Activated naive CD4-positive, alpha-beta T cell treated with anti-CD3 and anti-CD28 coated beads, Interleukin-2, amount 50 U/mL, for 72 hours (primary cell): Measurements from ENCODE around the gene OCA2. TPM values are rescaled to one million over a fixed set of nuclear protein-coding genes. Genes with fewer than 3 reads are reported as not detected.
"Not testable (repeated sequence)": the region's sequence is repeated elsewhere in the genome, so short reads cannot be mapped to it uniquely, and the experiment has no call there.

Source experiments
- ATAC-seq, 2 donors: fragments of 150-1000 bp; cut with Tn5 transposase; 2 replicates each; pipeline ENCODE4 v1.10.0; 2021; ENCODE audit warnings: mild to moderate bottlenecking in 2 of 2, moderate library complexity in 2 of 2
- DNase-seq, 2 donors: peaks; one replicate each; pipeline ENCODE4 v3.0.0; 2021 to 2022; ENCODE audit warnings: low spot score in 2 of 2
- H3K27ac Mint-ChIP-seq, 2 donors: one replicate each; pipeline ENCODE4 v1.8.0; 2022; ENCODE audit warnings: mild to moderate bottlenecking in 2 of 2, mixed read lengths in 2 of 2
- H3K36me3 Mint-ChIP-seq, 2 donors: one replicate each; pipeline ENCODE4 v1.8.0; 2022; ENCODE audit warnings: mixed read lengths in 2 of 2
- H3K9me3 Mint-ChIP-seq, 2 donors: one replicate each; pipeline ENCODE4 v1.8.0; 2022; ENCODE audit warnings: mixed read lengths in 2 of 2
- total RNA-seq, 2 donors: library from RNA; stranded (reverse); gene quantifications; one replicate each; pipeline ENCODE4 v1.2.3, GENCODE V29; 2022

OCA2 gene
- not detected for total RNA-seq

DNA sequence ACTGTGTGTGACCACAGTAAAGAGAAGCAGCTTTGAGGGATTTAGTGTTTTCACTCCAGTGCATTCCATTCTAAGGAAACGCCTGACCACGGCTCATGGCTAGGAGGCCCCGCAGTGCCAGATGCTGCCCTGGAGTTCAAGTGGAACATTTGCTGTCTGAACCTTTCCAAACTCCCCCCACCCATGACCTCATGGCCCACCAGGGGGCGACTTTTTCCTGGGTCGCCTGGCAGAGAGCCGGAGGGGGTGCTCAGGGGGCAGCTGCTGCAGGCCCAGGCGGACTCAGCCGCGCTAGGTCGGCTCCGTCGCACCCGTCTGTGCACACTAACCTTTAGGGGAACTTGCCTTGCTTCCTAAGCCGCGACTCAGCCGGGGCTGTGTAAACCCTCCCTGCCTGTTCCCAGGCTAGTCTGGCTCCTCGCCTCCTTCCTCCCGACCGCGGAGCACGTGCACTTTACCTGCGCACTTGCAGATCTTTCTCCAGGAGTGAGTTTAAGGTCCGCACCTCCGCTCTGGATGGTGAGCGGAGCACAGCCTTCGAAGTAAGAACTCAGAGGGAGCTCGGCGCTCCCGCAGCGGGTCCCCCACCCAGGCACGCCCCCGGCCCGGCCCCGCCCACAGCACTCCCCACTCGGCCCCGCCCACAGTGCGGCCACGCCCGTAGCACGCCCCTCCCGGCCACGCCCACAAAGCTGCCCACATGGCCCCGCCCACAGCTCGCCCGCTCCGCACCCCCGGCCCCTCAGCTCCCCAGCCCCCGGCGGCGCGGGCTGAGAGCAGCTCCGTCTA lies at the start of gene OCA2:
Gene OCA2, minus strand, starts transcription at position 550 of the 789 bp plus-strand sequence. CDS start 17,441 bp downstream, outside the sequence.
- Mint-ChIP-seq H3K9me3 (no peaks in the 10 kb centered on the region), H3K36me3 (peaks cover 0 to 24% of the 10 kb centered on the region in 2 donors), H3K27ac (no peak within 1 kb of the TSS)
- peak in 1 of 2 donors; percentile 29 for ATAC-seq
- peak in 1 of 2 donors; percentile 66 for DNase-seq

DNA sequence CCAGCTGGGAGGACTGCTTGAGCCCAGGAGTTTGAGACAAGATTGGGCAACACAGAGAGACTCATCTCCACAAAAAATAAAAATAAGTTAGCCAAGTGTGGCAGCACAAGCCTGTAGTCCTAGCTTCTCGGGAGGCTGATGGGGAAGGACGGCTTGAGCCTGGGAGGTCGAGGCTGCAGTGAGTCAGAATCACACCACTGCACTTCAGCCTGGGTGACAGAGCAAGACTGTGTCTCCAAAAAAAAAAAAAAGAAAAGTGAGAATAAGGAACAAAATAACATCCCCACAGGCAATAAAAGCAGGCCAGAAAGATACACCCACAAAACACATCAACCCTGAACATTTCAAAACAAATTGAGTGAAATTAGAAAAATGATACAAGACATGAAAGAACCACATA lies 48.7 kb upstream of the OCA2 start:
- DNase-seq (no peak), ATAC-seq (no peak)
- Mint-ChIP-seq H3K27ac (peak overlapping the region in 1 of 2 donors; percentile 79), H3K9me3 (peaks cover 17 to 20% of the 10 kb centered on the region in 2 donors), H3K36me3 (peaks cover 28 to 62% of the 10 kb centered on the region in 2 donors)

DNA sequence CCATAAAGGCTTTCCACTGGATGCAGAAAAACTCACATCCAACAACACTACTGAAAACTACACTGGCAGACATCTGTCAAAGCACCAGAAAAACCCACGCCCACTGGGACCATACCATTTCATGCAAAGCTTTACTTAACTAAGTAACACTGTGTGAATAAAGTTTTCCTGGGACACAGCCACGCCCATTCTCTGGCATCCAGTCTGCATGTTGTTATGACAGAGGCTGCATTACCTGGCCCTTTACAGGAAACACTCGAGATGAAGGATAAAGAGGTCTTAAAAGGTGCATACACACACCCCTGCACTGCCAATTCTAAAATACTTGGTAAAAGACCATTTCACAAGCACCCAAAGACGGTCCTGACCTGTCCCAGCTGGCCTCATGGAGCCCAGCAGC lies 46.3 kb upstream of the OCA2 start:
- not testable (repeated sequence) for ATAC-seq, H3K27ac Mint-ChIP-seq, DNase-seq
- H3K36me3 Mint-ChIP-seq, result peaks cover 19 to 58% of the 10 kb centered on the region in 2 donors
- H3K9me3 Mint-ChIP-seq, result peaks cover 14 to 18% of the 10 kb centered on the region in 2 donors

- Mint-ChIP-seq H3K27ac (no peak overlapping the region), H3K36me3 (peaks cover 12 to 27% of the 10 kb centered on the region in 2 donors), H3K9me3 (no peaks in the 10 kb centered on the region)
- ATAC-seq (no peak), DNase-seq (no peak)
Observed at GRCh38 chr15:28140062-28140461, 40.9 kb upstream of the OCA2 start.

GRCh38 chr15:28137408-28138039 lies 38.4 kb upstream of the OCA2 start:
- not testable (repeated sequence) for ATAC-seq, H3K9me3 Mint-ChIP-seq, DNase-seq, H3K27ac Mint-ChIP-seq
- peaks cover 14 to 15% of the 10 kb centered on the region in 2 donors for H3K36me3 Mint-ChIP-seq

GRCh38 chr15:28136236-28136904 lies 37.3 kb upstream of the OCA2 start:
- not testable (repeated sequence) for DNase-seq, H3K9me3 Mint-ChIP-seq
- peaks cover 10 to 15% of the 10 kb centered on the region in 2 donors for H3K36me3 Mint-ChIP-seq
- peak; percentile 48 to 51 for ATAC-seq
- H3K27ac Mint-ChIP-seq, result peak overlapping the region in 1 of 2 donors; percentile 61

DNA sequence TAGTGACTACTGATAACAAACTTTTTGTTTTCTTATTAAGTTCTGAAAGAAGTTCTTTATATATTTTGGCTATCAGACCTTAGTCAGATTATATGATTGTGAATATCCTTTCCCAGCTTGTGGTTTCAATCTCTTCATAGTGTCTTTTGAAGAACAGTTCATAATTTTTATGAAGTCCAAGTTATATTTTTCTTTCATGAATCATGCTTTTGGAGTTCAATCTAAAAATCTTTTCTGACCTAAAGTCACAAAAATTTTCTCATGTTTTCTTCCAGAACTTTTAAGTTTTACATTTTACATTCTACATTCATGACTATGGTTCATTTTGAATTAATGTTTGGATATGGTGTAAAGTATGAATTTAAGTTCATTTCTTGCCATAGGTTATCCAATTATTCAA lies 34.2 kb upstream of the OCA2 start:
- ATAC-seq (no peak), DNase-seq (no peak)
- Mint-ChIP-seq H3K9me3 (no peaks in the 10 kb centered on the region), H3K36me3 (peaks cover 4 to 15% of the 10 kb centered on the region in 2 donors), H3K27ac (peak overlapping the region in 1 of 2 donors; percentile 16)

DNA sequence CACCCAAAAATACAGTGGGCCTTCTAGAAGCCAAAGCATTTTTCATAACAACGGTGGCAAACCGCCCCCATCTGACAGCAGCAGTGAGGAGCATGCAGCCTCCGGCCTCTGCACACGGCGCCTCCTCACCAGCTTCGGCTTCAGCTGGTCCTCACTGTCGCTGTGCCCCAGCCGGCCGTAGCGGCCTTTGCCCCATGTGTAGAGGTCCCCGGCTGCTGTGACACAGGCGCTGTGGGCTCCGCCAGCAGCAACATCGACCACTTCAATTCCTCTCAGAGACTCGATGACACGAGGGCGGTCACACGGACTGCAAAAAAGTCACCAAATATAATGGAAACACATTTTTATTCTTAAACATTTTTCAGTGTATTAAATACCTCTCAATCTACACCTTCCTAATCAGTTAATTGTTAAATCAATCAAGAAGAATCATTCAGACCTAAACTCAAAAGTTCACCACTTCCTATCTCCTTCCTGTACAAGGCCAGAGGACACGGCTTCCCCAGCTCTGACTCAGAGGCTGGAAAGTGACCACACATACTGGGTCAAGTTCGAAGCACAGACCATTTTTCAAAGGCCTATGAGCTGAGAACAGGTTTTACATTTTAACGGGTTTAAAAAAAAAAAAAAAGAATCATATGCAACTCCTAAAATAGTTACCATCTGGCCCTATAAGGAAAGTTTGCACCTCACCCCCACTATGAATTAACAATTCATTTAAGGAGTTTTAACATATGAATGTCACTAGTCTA lies 33.6 kb upstream of the OCA2 start:
- no peak for ATAC-seq
- Mint-ChIP-seq H3K27ac (no peak overlapping the region), H3K36me3 (peaks cover 4 to 12% of the 10 kb centered on the region in 2 donors)

DNA sequence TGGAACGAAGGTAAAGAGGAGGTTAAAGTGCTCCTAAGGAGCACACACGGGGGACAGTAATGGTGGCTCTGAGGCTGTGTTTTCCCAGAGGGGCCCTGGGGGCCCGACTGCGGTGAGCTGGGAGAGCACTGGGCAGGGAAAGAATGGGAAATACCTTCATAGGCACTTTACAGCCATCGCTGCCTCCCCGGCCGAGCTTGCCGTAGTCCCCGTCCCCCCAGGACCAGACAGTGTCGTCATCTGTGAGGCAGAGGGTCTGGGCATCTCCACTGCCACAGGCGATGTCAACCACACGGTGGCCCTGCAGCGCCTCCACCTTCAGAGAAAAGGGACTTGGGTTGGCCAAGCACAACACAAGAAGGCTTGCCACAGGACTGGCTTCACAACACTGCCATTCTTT lies 32.8 kb upstream of the OCA2 start:
- peaks cover 4 to 9% of the 10 kb centered on the region in 2 donors for H3K36me3 Mint-ChIP-seq
- ATAC-seq (no peak), DNase-seq (no peak)
- H3K9me3 Mint-ChIP-seq, result no peaks in the 10 kb centered on the region
- H3K27ac Mint-ChIP-seq, result no peak overlapping the region

More for the DNA sequence above, 33.6 kb upstream of the OCA2 start:
- DNase-seq, result no peak
- no peaks in the 10 kb centered on the region for H3K9me3 Mint-ChIP-seq

GRCh38 chr15:28131400-28131799 lies 32.3 kb upstream of the OCA2 start:
- Mint-ChIP-seq H3K27ac (no peak overlapping the region), H3K9me3 (no peaks in the 10 kb centered on the region), H3K36me3 (peaks cover 4 to 9% of the 10 kb centered on the region in 2 donors)
- no peak for DNase-seq
- ATAC-seq, result no peak

GRCh38 chr15:28130651-28131050 lies 31.5 kb upstream of the OCA2 start:
- Mint-ChIP-seq H3K36me3 (peaks cover 4 to 9% of the 10 kb centered on the region in 2 donors), H3K9me3 (no peaks in the 10 kb centered on the region), H3K27ac (no peak overlapping the region)
- DNase-seq (no peak), ATAC-seq (no peak)

GRCh38 chr15:28129231-28129848 lies 30.2 kb upstream of the OCA2 start:
- no peak for ATAC-seq
- Mint-ChIP-seq H3K27ac (no peak overlapping the region), H3K36me3 (no peaks in the 10 kb centered on the region), H3K9me3 (no peaks in the 10 kb centered on the region)
- no peak for DNase-seq

DNA sequence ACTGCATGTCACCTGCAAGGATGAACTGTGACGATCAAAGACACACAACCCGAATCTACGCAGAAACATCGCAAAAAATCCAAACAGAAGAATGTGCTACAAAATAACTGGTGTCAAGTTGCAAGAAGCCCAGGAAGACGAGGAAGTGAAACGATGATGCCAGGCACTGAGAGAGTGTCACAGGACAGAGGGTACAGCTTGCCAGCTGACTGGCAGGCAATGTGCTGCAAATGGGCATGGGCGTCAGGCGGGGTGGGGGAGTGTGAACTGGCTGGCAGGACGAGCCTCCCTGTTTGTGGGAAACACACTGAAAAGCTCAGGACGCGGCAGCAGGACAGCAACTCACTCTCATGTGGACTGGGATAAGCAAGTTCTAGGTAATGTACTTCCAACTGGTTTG lies 28.9 kb upstream of the OCA2 start:
- no peaks in the 10 kb centered on the region for H3K36me3 Mint-ChIP-seq
- no peak for DNase-seq
- no peak overlapping the region for H3K27ac Mint-ChIP-seq
- no peaks in the 10 kb centered on the region for H3K9me3 Mint-ChIP-seq
- no peak for ATAC-seq

DNA sequence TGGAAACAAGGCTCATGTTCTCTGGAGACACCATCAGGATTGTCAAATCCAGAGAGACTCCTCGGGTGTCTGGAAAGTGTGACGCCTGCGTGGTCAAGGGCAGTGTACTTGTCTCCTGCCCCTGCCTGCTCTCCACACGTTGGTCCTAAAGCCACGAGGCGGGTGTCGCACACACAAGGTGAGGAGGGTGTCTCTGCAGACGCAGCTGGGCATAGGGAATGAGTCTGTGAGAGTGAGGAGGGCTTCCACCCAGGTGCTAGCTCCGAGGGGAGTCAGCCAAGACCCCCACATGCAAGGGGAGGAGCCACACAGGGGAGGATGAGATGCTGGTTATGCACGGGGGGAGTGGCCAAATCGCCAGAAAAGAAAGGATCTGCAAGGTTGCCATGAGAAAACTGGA lies 27.9 kb upstream of the OCA2 start:
- DNase-seq (no peak), ATAC-seq (no peak)
- no peak overlapping the region for H3K27ac Mint-ChIP-seq
- no peaks in the 10 kb centered on the region for H3K36me3 Mint-ChIP-seq
- no peaks in the 10 kb centered on the region for H3K9me3 Mint-ChIP-seq

- peak in 1 of 2 donors; percentile 36 for DNase-seq
- no peaks in the 10 kb centered on the region for H3K36me3 Mint-ChIP-seq
Observed at GRCh38 chr15:28125673-28126651, 26.8 kb upstream of the OCA2 start.

More at GRCh38 chr15:28125673-28126651, 26.8 kb upstream of the OCA2 start:
- Mint-ChIP-seq H3K27ac (no peak overlapping the region), H3K9me3 (no peaks in the 10 kb centered on the region)
- ATAC-seq, result no peak
